ENCODE measurements around the gene SRC.

DNA sequence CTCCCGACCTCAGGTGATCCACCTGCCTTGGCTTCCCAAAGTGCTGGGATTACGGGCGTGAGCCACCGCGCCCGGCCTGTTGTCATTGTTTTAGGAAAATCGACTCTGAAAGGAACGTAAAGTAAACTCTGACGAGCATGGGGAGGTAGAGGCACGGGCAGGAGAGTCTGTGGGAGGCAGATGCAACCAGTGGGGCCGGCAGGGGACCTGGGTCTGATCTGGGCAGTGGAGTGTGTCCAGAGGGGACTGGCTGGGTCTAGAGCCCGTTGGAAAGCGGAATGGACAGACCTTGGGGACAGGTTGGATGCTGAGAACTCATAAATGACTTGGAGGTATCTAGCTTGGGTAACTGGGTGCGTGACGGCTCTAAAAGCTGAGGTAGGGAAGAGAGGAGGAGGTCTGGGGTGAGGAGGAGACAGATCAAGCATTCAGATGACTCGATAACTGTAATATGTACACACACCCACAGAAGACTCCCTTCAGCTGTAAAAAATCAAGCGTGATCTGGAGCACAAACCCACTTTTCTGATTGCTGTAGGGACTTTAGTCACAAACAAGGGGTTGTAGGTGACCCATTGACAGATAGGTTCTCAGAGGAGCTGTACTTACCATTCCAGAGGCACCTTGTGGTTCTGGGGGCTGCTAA is 34.1 kb upstream of the SRC start:
- TF ChIP-seq, protein P1, sequence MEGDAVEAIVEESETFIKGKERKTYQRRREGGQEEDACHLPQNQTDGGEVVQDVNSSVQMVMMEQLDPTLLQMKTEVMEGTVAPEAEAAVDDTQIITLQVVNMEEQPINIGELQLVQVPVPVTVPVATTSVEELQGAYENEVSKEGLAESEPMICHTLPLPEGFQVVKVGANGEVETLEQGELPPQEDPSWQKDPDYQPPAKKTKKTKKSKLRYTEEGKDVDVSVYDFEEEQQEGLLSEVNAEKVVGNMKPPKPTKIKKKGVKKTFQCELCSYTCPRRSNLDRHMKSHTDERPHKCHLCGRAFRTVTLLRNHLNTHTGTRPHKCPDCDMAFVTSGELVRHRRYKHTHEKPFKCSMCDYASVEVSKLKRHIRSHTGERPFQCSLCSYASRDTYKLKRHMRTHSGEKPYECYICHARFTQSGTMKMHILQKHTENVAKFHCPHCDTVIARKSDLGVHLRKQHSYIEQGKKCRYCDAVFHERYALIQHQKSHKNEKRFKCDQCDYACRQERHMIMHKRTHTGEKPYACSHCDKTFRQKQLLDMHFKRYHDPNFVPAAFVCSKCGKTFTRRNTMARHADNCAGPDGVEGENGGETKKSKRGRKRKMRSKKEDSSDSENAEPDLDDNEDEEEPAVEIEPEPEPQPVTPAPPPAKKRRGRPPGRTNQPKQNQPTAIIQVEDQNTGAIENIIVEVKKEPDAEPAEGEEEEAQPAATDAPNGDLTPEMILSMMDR (IDR thresholded peaks at IDR 0.05; ENCODE audit: extremely low read depth in 1 of 2, insufficient read depth in 1 of 2, low read depth in 1 of 2, low read length in 2 of 2): no peak
- TF ChIP-seq POLR2A (IDR thresholded peaks at IDR 0.05; ENCODE audit: low read depth, low read length) (no peak), FOS (IDR thresholded peaks at IDR 0.05; ENCODE audit: borderline replicate concordance, insufficient read depth, low read length) (no peak), EZH2 (IDR thresholded peaks at IDR 0.05; ENCODE audit: borderline replicate concordance, low read depth, low read length, severe bottlenecking) (no peak)
- TF ChIP-seq, protein P2, sequence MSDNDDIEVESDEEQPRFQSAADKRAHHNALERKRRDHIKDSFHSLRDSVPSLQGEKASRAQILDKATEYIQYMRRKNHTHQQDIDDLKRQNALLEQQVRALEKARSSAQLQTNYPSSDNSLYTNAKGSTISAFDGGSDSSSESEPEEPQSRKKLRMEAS (IDR thresholded peaks at IDR 0.05; ENCODE audit: insufficient read depth, insufficient read length): no peak

Data from endothelial cell of umbilical vein (primary cell).